Measurements from ENCODE around the gene PPP1R9A. TPM values are rescaled to one million over a fixed set of nuclear protein-coding genes. Genes with fewer than 3 reads are reported as not detected.
A peak's percentile ranks its signal among the peaks of the same experiment; 100 is the strongest.

PPP1R9A gene
- total RNA-seq, 1 donor, result 0.45 TPM

DNA sequence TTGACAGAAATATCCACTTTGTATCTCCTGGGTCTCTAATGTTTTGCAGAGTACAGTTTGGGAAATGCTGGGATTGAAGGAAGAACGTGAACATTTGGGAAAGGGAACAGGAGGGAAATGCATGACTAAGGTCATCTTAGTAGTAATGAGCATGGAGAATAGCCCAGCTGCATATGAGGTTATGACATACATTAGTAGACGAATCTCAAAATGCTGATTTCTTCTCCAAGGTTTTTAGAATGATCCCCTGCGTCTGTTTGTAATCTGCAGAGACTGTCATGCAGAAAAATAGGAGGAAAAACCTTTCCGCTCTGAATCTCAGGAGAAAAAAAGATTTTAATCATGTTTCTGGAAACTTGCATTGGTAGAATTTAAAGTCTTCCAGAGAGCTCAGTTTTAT, 133.6 kb downstream of the PPP1R9A start:
- H3K4me3 ChIP-seq (ENCODE audit: low read depth, low read length), result no peak overlapping the region
- no peak for DNase-seq (ENCODE audit: low read depth)
- TF ChIP-seq, protein P1, sequence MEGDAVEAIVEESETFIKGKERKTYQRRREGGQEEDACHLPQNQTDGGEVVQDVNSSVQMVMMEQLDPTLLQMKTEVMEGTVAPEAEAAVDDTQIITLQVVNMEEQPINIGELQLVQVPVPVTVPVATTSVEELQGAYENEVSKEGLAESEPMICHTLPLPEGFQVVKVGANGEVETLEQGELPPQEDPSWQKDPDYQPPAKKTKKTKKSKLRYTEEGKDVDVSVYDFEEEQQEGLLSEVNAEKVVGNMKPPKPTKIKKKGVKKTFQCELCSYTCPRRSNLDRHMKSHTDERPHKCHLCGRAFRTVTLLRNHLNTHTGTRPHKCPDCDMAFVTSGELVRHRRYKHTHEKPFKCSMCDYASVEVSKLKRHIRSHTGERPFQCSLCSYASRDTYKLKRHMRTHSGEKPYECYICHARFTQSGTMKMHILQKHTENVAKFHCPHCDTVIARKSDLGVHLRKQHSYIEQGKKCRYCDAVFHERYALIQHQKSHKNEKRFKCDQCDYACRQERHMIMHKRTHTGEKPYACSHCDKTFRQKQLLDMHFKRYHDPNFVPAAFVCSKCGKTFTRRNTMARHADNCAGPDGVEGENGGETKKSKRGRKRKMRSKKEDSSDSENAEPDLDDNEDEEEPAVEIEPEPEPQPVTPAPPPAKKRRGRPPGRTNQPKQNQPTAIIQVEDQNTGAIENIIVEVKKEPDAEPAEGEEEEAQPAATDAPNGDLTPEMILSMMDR (IDR thresholded peaks at IDR 0.05; ENCODE audit: insufficient read depth, low read length), result no peak

- TF ChIP-seq, protein P1 (IDR thresholded peaks at IDR 0.05; ENCODE audit: insufficient read depth, low read length), result peak; percentile 33
- DNase-seq (ENCODE audit: low read depth), result peak; percentile 26
- H3K4me3 ChIP-seq (ENCODE audit: low read depth, low read length), result no peak overlapping the region
Measured at GRCh38 chr7:95045236-95045923, 138.0 kb downstream of the PPP1R9A start.

DNA sequence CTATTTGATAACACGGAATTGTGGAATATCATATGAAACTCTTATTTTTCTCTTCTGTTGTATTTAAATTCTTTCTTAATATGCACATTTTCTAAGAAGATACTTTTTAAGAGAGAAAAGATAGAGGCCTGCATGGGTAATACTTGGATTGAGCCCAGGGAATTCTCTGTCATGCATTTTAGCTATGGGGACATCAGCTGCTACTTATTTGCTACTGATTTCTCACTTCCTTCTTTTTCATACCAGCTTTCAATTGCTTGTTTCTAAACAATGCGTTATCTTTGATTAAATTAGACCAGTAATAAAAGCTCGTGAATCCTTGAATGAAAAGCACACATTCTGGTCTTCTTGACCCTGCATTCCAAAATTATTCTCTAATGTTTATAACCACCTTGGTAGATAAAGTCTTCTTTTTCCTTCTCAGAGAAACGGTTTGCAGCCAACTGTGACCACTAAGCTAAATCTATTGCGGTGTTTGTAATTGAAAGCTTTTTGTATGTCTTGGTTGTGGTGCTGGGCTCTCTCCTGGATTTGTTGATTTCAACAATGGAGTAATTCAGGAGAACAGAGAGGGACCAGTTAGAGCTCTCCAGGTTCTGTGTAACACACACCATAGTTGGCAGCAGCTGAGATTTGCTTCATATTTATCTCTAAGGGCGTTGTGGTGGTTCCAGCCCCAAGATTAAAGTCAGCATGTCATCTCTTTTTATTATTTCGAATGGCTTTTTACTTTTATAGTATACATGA, 139.3 kb downstream of the PPP1R9A start:
- H3K4me3 ChIP-seq (ENCODE audit: low read depth, low read length), result no peak overlapping the region
- DNase-seq (ENCODE audit: low read depth), result no peak
- TF ChIP-seq, protein P1 (IDR thresholded peaks at IDR 0.05; ENCODE audit: insufficient read depth, low read length), result no peak

DNA sequence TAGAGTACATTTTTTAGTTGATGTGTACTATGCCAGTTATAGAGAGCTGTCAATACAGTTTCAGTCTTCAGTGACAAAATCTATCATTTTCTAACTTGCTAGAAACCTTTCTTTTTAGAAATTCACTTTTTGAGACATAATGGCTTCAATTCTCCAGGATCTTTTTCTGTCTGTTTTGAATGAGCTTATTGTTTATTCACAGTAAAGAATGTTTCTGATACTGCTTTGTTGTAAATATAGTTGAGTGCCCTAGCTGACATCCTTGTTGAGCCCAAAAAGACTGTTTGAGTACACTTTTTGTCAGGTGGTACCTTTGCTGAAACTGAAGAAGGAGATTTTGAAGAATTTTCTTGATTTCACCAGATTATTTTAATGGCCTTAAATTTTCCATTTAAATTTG, 139.9 kb downstream of the PPP1R9A start:
- DNase-seq (ENCODE audit: low read depth), result no peak
- TF ChIP-seq, protein P1 (IDR thresholded peaks at IDR 0.05; ENCODE audit: insufficient read depth, low read length), result no peak
- H3K4me3 ChIP-seq (ENCODE audit: low read depth, low read length), result no peak overlapping the region

GRCh38 chr7:95052566-95053094, 145.2 kb downstream of the PPP1R9A start:
- no peak overlapping the region for H3K4me3 ChIP-seq (ENCODE audit: low read depth, low read length)
- no peak for DNase-seq (ENCODE audit: low read depth)
- TF ChIP-seq, protein P1 (IDR thresholded peaks at IDR 0.05; ENCODE audit: insufficient read depth, low read length), result no peak

DNA sequence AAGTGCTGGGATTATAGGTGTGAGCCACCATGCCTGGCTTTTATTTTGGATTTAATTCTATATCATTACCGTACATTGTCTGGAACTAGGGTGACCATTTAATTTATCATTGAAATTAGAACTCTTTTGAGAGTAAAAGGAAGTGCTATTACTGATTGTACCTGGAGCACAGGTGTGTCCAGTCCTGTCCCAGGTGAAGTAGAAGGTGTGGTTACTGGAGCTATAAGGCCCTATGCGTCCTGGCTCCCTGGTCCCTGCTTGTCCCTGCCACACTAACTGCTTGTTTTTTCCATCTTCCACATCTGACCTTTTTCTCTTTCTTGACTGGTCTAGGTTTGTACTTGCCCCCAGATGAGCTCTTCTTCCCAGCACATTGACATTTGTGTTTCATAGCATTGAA, 147.0 kb downstream of the PPP1R9A start:
- no peak overlapping the region for H3K4me3 ChIP-seq (ENCODE audit: low read depth, low read length)
- TF ChIP-seq, protein P1 (IDR thresholded peaks at IDR 0.05; ENCODE audit: insufficient read depth, low read length), result no peak
- DNase-seq (ENCODE audit: low read depth), result no peak

All from fibroblast of the aortic adventitia (primary cell).